HL-60/S4 (cell line): ENCODE results near the gene LNP1.
"Not testable (repeated sequence)": the region's sequence is repeated elsewhere in the genome, so short reads cannot be mapped to it uniquely, and the experiment has no call there.

Source experiments
- in situ Hi-C: fragments of 300-500 bp; cut with MboI; formaldehyde crosslinking; loops from 2 replicates; pipeline ENCODE4 v1.14.3; 2022; ENCODE audit warnings: low sequenced_read_pairs

The LNP1 gene

DNA sequence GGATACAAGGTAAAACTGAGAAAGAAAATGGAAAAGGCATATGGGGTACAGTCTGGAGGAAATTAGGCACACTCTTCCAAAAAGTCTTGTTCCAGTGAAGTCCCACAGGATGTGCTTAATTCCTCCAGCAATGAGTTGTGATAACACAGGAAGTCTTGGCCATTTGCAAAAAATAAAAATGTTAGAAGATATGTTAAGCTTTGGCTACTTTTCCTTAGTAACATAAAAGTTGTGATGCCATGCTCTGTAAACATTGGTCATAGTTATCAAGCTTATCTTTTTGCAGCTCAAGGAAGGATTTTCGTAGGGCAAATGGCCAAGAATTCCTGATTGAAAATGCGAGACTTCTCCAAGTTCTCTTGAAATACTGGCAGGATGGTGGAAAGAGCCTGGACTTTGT is 26.4 kb downstream of the LNP1 start:
- in situ Hi-C loops: no loop called here

DNA sequence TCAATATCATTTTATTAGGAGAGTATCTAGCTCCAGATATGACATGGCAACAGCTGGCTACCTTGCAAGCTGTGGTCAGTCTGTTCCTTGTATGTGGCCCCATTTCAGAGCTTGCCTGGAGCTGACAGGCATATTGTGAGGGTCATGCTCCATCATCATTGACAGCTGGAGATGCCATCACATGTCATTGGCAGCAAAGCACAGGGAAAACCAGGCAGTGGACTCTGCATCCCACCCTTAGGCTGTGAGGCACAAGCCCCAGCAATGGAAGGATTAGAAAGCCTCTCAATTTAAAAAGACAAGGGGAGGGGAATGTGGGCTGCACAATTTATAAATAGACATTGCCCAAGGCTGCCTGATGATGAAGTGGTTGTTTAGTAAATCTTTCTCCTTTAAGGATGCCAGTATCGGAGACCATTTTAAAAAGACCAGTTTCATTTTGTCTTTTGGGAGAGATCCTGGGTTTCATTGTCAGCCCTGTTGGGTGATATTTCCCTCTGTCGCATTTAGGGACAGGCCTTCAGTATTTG is 27.9 kb downstream of the LNP1 start:
- in situ Hi-C loops: no loop called here

DNA sequence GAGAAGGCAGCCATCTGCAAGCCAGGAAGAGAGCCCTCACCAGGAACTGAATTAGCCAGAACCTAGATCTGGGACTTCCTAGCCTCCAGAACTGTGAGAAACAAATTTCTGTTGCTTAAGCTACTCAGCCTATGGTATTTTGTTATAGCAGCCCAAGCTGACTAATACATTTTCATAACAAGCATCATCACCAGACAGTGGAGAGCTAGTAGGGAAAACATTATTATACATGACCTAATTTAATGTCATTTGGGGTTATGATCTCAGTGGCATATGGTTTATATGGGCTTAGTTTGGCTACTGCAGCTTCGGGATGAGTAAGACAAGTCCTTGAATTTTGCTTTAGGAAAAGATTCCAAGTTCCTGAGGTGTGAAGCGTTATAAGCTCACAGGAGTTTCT is 35.6 kb downstream of the LNP1 start:
- in situ Hi-C loops: no loop called here

DNA sequence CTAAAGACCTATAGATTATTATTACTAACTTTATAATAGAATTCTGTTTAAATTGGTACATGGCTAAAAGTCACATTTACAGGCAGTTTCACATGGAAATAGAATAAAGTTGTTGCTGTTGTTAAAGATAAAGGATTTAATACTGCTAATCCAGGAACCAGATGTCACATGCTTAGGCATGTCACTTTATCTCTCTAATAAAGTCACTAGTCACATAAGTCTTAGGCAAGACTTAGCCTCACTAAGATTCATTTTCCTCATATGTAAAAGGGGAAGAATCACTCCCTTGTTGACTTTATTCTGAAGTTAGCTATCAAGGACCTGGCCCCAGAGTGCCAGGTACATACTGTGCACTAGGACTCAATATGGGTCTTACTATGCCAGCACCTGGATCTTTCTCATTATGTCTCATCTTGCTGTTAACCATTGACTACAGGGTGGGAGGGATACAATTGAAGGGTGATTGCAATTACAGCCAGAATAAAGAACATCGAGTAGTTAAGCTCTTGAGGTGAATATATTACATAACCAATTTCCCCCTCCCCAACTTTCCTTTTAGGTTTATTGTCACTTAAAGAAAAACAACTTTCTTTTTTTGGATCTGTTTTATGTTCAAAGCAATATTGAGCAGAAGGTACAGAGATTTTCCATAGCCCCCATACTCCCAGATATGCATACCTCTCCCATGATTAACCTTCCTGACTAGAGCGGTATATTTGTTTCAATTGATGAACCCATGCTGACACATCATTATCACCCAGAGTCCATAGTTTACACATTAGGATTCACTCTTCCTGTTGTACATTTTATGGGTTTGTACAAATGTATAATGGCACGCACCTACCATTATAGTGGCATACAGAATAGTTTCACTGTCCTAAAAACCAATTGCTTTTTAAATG is 36.6 kb downstream of the LNP1 start:
- in situ Hi-C loops: no loop called here

DNA sequence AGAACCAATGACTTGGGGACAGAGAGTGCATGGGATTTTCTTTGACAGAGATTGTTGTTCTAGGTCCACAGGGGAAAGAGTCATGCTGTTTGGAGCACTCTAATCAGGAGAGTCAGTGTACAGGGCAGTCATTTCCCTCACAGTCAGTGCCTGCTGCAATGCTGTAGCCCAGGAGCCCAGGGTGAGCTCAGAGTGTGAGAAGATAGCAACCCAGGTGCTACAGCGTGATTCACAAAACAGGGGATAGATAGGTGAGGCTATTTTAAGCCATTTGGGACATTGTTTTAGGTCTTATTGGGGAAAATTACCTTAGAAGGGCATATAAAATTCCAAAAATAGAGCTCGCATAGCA is 37.3 kb downstream of the LNP1 start:
- in situ Hi-C loops: no loop called here

DNA sequence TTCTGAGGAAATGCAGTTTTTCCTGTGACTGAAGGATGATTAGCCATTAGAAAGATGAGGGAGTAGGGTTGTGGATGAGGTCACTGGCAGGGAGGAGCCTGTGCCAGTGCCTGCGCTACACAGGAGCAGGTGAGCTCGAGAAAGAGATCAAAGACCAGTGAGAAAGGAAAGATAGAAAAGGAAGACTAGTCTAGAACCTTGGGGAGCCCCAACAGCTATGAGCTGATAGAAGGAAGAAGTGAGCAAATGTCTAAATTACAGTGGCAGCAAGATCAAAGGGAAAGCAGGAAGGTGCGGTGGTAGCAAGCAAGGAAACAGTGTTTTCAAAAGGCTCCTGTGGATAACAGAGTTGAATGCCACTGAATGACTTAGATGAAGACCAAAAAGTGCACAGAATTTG is 39.6 kb downstream of the LNP1 start:
- in situ Hi-C loops: no loop called here

DNA sequence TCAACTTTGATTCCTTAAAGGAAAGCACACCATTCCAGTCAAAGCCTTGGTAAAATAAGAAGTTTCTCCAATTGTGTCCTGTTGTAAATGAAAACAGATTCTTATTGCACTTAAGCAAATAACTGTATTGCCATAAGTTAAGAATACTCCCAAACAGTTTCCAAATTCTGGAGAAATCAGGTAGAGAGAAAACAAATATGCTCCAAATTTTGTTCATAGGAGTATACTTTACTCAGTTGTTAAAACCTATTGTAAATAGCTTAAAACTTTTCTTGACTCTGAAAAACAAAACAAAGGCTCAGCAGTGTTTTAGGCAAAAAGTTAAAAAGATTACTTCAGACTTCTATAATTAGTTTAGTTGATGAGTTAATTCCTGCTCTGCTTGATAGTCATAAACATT is 42.4 kb downstream of the LNP1 start:
- in situ Hi-C loops: no loop called here

DNA sequence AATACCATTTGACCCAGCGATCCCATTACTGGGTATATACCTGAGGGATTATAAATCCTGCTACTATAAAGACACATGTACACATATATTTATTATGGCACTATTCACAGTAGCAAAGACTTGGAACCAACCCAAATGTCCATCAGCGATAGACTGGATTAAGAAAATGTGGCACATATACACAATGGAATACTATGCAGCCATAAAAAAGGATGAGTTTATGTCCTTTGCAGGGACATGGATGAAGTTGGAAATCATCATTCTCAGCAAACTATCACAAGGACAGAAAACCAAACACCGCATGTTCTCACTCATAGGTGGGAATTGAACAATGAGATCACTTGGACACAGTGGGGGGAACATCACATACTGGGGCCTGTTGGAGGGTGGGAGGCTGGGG is 45.7 kb downstream of the LNP1 start:
- in situ Hi-C loops: not testable (repeated sequence)

DNA sequence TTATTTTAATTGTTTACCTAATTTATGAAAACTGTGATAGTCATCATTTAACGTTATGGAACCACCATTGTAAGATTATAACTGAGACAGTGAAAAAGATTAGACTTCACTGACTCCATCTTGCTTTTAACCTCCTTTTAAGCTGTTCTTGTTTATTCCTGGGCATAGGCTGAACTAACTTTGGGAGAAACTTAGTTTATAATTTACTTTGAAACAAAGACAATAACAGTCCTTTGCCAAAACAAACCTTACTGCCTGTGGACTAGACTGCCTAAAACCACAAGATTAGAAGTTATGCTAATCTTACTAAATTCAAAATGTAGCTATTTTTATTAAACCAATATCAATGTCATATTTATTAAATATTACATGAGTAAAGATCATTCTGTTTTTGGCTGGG is 46.7 kb downstream of the LNP1 start:
- in situ Hi-C loops: no loop called here

DNA sequence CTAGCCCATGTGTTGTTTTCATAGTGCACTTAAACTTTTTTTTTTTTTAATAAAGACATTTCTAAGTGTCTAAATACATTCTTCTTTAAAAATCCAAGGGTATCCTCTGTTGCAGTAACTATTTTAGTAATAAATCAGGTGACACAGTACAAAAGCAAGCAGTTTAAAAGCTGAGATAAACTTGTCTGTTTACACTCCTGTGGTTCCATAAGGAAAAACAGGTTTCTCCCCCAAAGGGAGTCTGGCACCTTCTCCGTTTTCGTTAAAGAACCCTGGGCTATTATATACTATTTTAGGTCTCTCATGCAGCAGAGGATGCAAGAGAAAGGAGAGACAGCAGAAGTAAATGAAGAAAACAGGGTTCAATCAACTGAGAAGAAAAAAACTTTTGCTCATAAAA is 47.9 kb downstream of the LNP1 start:
- in situ Hi-C loops: no loop called here

DNA sequence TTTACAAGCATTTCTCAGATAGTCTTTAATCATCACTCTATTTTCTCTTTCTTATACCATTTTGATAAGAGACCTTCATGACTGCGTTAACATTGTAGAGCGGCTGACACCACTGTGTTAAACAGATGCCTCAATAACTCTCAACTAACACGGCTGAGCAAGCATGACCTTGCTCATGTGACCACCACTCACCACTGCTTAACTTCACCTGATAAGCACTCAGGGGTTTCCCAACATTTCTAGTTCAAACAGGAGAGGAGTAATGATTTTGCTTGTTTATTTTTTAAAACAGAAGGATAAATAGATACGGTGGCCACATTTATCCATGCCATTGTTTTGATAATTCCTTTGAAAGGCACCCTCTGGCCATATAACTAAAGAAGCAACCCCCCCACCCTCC is 53.3 kb downstream of the LNP1 start:
- in situ Hi-C loops: no loop called here

DNA sequence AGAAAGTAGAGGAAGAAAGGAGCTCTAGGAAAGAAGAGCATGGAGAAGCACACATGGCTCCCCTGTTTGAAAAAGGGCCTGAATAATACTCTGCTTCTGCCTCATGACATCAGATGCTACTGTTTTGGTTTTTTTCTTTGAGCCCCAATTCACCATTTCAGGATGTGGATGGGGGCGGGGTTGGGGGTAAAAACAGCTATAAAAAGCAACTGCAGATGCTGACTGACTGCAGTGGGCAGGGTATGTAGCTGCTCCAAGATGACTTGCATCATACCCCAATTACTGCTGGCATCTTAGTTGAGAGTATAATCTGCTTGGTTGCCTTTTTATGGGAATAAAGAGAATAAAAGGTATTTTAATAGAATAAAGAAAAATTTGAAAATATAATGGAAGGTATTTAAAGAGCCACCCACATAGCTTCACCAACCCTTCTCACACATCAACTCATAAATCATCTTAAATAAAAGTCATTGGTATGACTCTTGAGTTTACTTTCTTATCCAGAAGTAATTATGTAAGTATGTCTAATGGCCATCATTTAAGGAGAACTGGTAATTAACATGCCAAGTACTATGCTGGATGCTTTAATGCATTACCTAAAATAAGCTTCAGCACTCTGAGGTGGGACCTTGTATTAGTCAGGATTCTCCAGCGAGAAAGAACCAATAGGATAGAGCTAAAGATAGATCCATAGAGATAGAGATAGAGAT is 54.7 kb downstream of the LNP1 start:
- in situ Hi-C loops: no loop called here

DNA sequence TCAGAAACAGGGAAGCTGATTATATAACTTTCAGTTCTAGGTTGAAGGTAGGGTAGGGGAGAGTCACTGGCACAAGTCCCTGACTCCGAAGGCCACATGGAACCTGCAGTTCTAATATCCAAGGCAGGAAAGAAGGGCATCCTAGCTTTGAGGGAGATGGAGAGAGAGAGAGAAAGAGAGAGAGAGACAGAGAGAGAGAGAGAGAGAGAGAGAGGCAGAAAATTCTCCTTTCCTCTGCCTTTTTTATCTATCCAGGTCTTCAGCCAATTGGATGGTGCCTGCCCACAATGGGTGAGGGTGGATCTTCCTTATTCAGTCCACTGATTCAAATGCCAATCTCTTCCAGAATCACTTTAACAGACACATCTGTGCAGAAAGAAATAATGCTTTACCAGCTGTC is 55.4 kb downstream of the LNP1 start:
- in situ Hi-C loops: no loop called here

DNA sequence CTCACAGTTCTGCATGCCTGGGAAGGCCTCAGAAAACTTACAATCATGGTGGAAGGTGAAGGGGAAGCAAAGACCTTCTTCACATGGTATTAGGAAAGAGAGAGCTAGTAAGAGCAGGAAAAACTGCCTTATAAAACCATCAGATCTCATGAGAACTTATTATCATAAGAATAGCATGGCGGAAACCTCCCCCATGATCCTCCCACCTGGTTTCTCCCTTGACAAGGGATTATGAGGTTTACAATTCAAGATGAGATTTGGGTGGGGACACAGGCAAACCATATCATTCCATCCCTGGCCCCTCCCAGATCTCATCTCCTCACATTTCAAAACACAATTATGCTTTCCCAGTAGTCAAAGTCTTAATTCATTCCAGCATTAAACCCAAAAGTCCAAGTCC is 56.5 kb downstream of the LNP1 start:
- in situ Hi-C loops: no loop called here

DNA sequence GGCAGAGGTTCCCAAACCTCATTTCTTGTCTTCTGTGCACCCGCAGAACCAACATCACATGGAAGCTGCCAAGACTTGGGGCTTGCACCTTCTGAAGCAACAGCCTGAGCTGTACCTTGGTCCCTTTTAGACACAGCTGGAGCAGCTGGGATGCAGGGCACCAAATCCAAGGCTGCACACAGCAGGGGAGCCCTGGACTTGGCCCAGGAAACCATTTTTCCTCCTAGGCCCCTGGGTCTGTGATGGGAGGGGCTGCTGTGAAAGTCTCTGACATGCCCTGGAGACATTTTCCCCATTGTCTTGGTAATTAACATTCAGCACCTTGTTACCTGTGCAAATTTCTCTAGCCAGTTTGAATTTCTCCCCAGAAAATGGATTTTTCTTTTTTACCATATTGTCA is 57.5 kb downstream of the LNP1 start:
- in situ Hi-C loops: no loop called here

DNA sequence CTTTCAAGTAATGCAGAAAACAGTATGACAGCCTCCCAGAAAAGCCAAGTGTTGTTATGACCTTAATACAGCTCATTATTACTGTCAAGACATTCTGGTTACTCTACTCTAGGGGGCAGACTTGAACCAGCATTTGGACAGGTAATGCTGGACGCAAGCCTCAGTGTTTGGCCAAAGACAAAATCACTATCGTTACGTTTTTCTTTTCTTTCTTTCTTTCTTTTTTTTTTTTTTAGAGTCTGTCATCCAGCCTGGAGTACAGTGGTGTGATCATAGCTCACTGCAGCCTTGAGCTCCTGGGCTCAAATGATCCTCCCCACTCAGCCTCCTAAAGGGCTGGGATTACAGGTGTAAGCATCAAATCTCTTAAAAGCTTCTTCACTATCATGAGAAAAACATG is 61.7 kb downstream of the LNP1 start:
- in situ Hi-C loops: no loop called here

DNA sequence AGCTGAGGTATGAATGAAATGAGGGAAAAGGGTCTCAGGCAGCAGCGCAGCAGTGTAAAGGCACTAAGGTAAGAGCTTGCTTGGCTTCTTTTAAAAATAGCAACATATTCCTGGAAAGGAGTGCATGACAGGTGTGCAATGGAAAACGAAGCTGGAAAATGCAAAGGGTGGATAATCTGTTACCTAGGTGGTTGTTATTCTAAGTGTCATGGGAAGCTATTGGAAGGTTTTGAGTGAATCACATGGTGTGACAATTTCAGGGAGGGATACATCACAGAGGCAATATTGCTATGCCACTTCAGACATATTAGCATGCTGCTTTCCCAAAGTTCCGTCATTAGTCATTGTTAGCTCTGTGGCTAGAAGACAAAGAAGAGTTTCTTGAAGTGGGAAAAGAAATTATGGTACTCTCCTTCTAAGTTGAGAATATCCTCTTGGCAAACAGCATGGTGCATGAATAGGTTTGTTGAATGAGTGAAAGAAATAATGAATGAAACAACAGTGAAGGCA is 62.4 kb downstream of the LNP1 start:
- in situ Hi-C loops: no loop called here

DNA sequence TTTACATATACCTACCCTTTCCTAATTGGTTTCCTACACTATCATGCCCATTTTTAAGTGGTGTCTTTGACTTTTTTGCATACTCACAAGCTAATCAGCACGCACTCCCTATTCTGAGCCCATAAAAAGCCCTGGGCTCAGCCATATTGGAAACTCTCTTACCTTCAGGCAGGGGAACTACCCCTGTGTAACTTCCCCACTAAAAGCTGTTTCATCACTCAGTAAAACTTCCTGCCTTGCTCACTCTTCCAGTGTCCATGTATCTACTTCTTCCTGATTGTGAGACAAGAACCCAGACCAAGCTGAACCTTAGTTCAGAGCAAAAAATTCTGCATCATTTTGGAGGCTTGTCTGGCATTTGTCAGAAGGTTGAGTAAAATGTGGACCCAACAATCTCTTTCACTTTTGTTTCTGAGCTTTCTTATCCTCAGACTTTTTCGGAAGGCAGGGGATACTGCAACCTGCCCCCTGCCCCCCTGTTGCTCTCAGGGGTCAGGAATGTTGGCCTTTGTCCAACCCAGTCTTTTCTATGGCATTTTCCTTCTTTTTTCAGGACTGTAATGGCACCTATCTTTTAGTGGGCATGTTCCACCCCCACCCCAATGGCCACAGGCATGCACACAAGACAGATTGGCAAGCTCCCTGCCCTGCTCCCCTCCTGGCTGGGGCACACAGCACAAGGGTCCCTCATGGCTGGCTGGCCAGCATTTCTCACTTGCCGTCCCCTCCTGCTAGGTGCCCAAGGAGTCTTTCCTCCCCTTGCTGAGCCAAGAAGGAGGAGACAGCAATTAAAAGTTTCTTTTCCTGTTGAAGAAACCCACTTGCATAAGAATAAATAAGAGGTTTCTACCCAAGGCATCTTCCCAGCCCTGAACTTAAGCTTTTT is 64.8 kb downstream of the LNP1 start:
- in situ Hi-C loops: no loop called here

DNA sequence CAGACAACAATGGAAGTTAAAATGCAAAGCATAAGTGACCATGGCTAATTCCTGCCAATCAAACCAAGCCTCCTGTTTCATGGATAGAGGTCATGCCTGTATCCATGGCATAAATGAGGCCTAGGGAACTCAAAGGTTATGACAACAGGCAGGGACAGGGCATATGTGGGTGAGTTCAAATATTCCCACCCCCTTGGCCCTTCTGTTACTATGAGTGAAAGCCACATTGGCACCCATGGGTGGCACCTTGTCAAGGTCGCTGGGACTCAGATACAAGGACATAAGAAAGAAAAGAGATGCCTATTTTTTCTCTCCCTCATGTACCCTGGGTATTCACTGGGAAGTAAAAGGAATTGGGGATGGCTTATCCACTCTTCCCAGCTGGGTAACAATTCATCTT is 65.8 kb downstream of the LNP1 start:
- in situ Hi-C loops: no loop called here

DNA sequence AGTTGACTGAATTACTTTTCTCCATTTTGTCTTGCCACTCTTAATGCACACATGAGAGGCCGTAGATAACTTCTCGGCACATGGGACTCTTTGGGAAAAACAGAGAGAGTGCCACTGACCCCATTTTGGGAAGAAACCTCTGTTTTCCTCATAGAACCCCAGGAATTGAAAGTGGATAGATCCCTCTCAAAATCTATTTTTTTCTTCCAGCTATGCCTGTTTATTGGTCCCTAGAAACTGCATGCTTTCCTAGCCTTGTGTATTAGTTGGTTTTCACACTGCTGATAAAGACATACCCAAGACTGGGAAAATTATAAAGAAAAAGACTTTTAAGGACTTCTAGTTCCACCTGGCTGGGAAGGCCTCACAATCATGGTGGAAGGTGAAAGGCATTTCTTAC is 67.3 kb downstream of the LNP1 start:
- in situ Hi-C loops: no loop called here

DNA sequence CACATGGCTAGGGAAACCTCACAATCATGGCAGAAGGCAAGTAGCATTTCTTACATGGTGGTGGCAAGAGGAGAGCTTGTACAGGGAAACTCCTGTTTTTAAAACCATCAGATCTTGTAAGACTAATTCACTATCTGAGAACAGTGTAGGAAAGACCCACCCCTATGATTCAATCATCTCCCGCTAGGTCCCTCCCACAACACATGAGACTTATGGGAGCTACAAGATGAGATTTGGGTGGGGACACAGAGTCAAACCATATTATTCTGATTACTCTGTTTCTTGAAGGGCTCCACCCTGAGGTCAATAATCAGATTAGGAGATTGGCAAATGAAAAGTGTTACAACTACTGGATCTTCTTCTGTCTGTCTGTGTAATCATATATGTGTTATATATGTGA is 69.6 kb downstream of the LNP1 start:
- in situ Hi-C loops: no loop called here
